Measurements from ENCODE around the gene LRFN3. TPM values are rescaled to one million over a fixed set of nuclear protein-coding genes. Genes with fewer than 3 reads are reported as not detected.
A peak's percentile ranks its signal among the peaks of the same experiment; 100 is the strongest.

LRFN3 gene
- total and polyA plus RNA-seq, 2 of the 13 experiments (the other 11 are each of a cell fraction or from before 2014, with no cell fraction given) = 0.74 to 1.6 TPM

DNA sequence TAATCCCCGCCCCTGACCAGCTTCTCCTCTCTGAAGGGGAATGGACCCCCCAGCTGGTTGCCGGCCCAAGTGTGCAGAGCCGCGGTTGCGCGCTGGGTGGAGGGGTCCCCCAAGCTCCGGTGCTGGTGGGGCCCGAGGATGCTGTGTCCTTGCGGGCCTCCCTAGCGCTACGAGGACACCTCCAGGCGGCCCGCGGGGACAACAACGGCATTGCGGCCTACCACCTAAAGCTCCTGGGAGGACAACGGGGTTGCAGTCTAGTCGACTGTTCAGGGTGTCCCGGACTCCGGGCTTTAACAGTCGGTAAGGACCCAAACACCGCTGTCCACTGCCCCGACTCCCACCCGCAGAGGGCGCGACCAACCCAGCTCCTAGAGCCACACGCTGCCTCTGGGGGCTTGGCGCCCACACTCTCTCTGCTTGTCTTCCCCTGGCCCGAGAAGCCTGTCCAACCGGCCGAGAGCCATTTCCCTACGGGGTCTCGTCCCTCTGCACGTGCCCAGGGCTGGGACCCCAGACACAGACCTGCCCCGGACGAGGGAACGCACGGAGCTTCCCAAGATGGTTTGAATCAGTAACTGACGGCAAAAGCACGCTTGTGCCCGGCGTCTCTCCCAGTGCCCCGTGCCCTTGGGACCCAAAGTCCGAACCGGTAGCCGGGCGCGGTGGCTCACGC lies 57.9 kb downstream of the LRFN3 start:
- intact Hi-C loops (cut with micrococcal nuclease; ENCODE audit: unreplicated experiment) = no loop called here
- no peak overlapping the region for H3K4me3 ChIP-seq (replicated peaks in 1 of 3; ENCODE audit: insufficient read depth in 1 of 3, low read depth in 2 of 3, low read length in 3 of 3)

More for the DNA sequence above, 57.9 kb downstream of the LRFN3 start:
- Histone ChIP-seq H3K4me2 (ENCODE audit: low read depth, low read length) (no peak overlapping the region; the same call in 1 of the 2 replicates), H2AFZ (ENCODE audit: low read length) (no peak overlapping the region), H3K79me2 (ENCODE audit: insufficient read depth, low read length) (peaks cover 24% of the 10 kb centered on the region), H3K4me1 (ENCODE audit: insufficient read depth, low read length) (peaks cover 48% of the 10 kb centered on the region), H3K9me3 (ENCODE audit: low read length) (no peaks in the 10 kb centered on the region), H3K27ac (ENCODE audit: extremely low read length, insufficient read depth, low read length) (no peak overlapping the region), H4K20me1 (ENCODE audit: insufficient read depth, low read length) (peaks cover 6% of the 10 kb centered on the region), H3K27me3 (ENCODE audit: control insufficient read depth in 1 of 2, insufficient read depth in 2 of 2, low read length in 2 of 2) (no peaks in the 10 kb centered on the region), H3K9ac (ENCODE audit: insufficient read depth, low read depth, low read length) (no peak overlapping the region; the same call in 1 of the 2 replicates), H3K36me3 (replicated peaks in 1 of 2; ENCODE audit: control insufficient read depth in 1 of 2, insufficient read depth in 2 of 2, low read length in 2 of 2) (peaks cover 4 to 6% of the 10 kb centered on the region in 2 experiments; a peak in 2 of 5 replicates)
- no TSS peak for BruUV-seq (replicated peaks)
- in situ Hi-C loops (cut with HindIII; ENCODE audit: extremely low pct_ligation_motif_present, low pct_unique_long_range_greater_than_20kb) = no loop called here
- ChIA-PET CTCF (ENCODE audit: low intra/inter-chr PET ratio, low total read pairs) (no interaction called here), POLR2A (interaction anchor here (4.2 kb wide), 1 partner anchor 60 kb away, joined by 14 read pairs; the partner anchor contains the start of genes THAP8 and WDR62)
- WGBS (ENCODE audit: low lambda C conversion rate) = 91% methylated on average over 24 of the region's 49 CpGs
- no peak for FAIRE-seq
- DNase-seq (ENCODE audit: low spot score) = no peak
- no peak for ATAC-seq
- TF ChIP-seq, protein P1, sequence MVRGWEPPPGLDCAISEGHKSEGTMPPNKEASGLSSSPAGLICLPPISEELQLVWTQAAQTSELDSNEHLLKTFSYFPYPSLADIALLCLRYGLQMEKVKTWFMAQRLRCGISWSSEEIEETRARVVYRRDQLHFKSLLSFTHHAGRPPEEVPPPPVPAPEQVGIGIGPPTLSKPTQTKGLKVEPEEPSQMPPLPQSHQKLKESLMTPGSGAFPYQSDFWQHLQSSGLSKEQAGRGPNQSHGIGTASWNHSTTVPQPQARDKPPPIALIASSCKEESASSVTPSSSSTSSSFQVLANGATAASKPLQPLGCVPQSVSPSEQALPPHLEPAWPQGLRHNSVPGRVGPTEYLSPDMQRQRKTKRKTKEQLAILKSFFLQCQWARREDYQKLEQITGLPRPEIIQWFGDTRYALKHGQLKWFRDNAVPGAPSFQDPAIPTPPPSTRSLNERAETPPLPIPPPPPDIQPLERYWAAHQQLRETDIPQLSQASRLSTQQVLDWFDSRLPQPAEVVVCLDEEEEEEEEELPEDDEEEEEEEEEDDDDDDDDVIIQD (CRISPR knock-in tag; IDR thresholded peaks at IDR 0.05; ENCODE audit: low read depth) = no peak
- TF ChIP-seq ZNF891 (CRISPR knock-in tag; IDR thresholded peaks at IDR 0.05) (no peak), ZNF598 (CRISPR knock-in tag; IDR thresholded peaks at IDR 0.05; ENCODE audit: borderline replicate concordance) (0 out of 2 replicates have a peak, but pooled peaks have one; percentile 6), STAG1 (CRISPR knock-in tag; IDR thresholded peaks at IDR 0.05) (peak; percentile 11; the same call in 1 of the 2 replicates), MYC (CRISPR knock-in tag; IDR thresholded peaks at IDR 0.05; ENCODE audit: borderline replicate concordance) (0 out of 2 replicates have a peak, but pooled peaks have one; percentile 15), RBM22 (optimal IDR thresholded peaks at IDR 0.05; ENCODE audit: low read length) (no peak), YY1 (IDR thresholded peaks at IDR 0.05; ENCODE audit: insufficient read depth, insufficient replicate concordance, low read depth, low read length) (no peak), ZNF256 (CRISPR knock-in tag; conservative IDR thresholded peaks at IDR 0.05) (no peak), MED13 (CRISPR knock-in tag; IDR thresholded peaks at IDR 0.05) (0 out of 2 replicates have a peak, but pooled peaks have one; percentile 13), GZF1 (CRISPR knock-in tag; IDR thresholded peaks at IDR 0.05) (no peak), ZBTB38 (CRISPR knock-in tag; IDR thresholded peaks at IDR 0.05) (peak; percentile 78), RELA (CRISPR knock-in tag; IDR thresholded peaks at IDR 0.05) (no peak), ZNF253 (CRISPR knock-in tag; IDR thresholded peaks at IDR 0.05; ENCODE audit: borderline replicate concordance) (peak; percentile 27; the same call in 1 of the 2 replicates)
- TF ChIP-seq, protein P2, sequence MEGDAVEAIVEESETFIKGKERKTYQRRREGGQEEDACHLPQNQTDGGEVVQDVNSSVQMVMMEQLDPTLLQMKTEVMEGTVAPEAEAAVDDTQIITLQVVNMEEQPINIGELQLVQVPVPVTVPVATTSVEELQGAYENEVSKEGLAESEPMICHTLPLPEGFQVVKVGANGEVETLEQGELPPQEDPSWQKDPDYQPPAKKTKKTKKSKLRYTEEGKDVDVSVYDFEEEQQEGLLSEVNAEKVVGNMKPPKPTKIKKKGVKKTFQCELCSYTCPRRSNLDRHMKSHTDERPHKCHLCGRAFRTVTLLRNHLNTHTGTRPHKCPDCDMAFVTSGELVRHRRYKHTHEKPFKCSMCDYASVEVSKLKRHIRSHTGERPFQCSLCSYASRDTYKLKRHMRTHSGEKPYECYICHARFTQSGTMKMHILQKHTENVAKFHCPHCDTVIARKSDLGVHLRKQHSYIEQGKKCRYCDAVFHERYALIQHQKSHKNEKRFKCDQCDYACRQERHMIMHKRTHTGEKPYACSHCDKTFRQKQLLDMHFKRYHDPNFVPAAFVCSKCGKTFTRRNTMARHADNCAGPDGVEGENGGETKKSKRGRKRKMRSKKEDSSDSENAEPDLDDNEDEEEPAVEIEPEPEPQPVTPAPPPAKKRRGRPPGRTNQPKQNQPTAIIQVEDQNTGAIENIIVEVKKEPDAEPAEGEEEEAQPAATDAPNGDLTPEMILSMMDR (CRISPR knock-in tag; IDR thresholded peaks at IDR 0.05) = peak; percentile 41; the same call in 1 of the 2 replicates
- TF ChIP-seq, protein P3, sequence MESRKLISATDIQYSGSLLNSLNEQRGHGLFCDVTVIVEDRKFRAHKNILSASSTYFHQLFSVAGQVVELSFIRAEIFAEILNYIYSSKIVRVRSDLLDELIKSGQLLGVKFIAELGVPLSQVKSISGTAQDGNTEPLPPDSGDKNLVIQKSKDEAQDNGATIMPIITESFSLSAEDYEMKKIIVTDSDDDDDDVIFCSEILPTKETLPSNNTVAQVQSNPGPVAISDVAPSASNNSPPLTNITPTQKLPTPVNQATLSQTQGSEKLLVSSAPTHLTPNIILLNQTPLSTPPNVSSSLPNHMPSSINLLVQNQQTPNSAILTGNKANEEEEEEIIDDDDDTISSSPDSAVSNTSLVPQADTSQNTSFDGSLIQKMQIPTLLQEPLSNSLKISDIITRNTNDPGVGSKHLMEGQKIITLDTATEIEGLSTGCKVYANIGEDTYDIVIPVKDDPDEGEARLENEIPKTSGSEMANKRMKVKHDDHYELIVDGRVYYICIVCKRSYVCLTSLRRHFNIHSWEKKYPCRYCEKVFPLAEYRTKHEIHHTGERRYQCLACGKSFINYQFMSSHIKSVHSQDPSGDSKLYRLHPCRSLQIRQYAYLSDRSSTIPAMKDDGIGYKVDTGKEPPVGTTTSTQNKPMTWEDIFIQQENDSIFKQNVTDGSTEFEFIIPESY (CRISPR knock-in tag; IDR thresholded peaks at IDR 0.05) = peak; percentile 84

Measured in HepG2 (cell line).